GM15510 (cell line): ENCODE data around the gene ACOT7.

ENCODE experiments used
- POLR2A ChIP-seq: IDR thresholded peaks from 3 replicates; pipeline ENCODE4 v1.6.1; 2011; ENCODE audit warnings: borderline replicate concordance; ENCODE audit not compliant: insufficient read length; ENCODE audit errors: extremely low read depth

ACOT7 gene

GRCh38 chr1:6393400-6394187 is at the start of gene ACOT7:
Gene ACOT7, minus strand, starts transcription at chr1:6393767. Its CDS starts 368 bp downstream, at chr1:6393399.
- peak; percentile 52 for TF ChIP-seq POLR2A

- no peak for TF ChIP-seq POLR2A
These were observed 48.0 kb upstream of the ACOT7 start for GRCh38 chr1:6441586-6441985.

- TF ChIP-seq POLR2A, result no peak
These were observed 46.9 kb upstream of the ACOT7 start for GRCh38 chr1:6440198-6441126.

GRCh38 chr1:6438047-6438525 is 44.5 kb upstream of the ACOT7 start:
- no peak for TF ChIP-seq POLR2A

- no peak for TF ChIP-seq POLR2A
These were observed 42.0 kb upstream of the ACOT7 start for GRCh38 chr1:6435547-6435946.

GRCh38 chr1:6435129-6435528 is 41.6 kb upstream of the ACOT7 start:
- TF ChIP-seq POLR2A, result no peak

GRCh38 chr1:6434186-6434585 is 40.6 kb upstream of the ACOT7 start:
- TF ChIP-seq POLR2A, result no peak

- TF ChIP-seq POLR2A, result no peak
These were observed 34.1 kb upstream of the ACOT7 start for GRCh38 chr1:6427441-6428390.

- no peak for TF ChIP-seq POLR2A
These were observed 33.4 kb upstream of the ACOT7 start for GRCh38 chr1:6426972-6427350.

GRCh38 chr1:6426277-6426971 is 32.9 kb upstream of the ACOT7 start:
- no peak for TF ChIP-seq POLR2A

GRCh38 chr1:6425658-6426057 is 32.1 kb upstream of the ACOT7 start:
- TF ChIP-seq POLR2A, result no peak

GRCh38 chr1:6424619-6425593 is 31.3 kb upstream of the ACOT7 start, which contains the start of gene ESPN:
Gene ESPN, plus strand, starts transcription at chr1:6424776. Its CDS starts 180 bp downstream, at chr1:6424956.
- TF ChIP-seq POLR2A, result no peak

GRCh38 chr1:6424000-6424565 is 30.5 kb upstream of the ACOT7 start:
- TF ChIP-seq POLR2A, result no peak
